Esophagus squamous epithelium (tissue), 5 donors: Measurements from ENCODE around the gene SAE1. TPM values are rescaled to one million over a fixed set of nuclear protein-coding genes. Genes with fewer than 3 reads are reported as not detected.

Experiments
- DNase-seq: peaks from one replicate; lab custom pipeline; 2025; lab: John Stamatoyannopoulos, UW
- H3K27ac ChIP-seq, 4 donors: fragments of 200-600 bp; sonication (generic); one replicate each; pipeline ENCODE4 v1.5.1; 2016 to 2019; ENCODE audit warnings: mild to moderate bottlenecking in 1 of 4
- H3K27me3 ChIP-seq, 4 donors: fragments of 200-600 bp; sonication (generic); 1 replicate in 3 of 4; 2 replicates in 1 of 4; pipeline versions ENCODE4 v1.5.1 to v1.6.0; 2017 to 2021; ENCODE audit warnings: antibody characterized with exemption in 1 of 4
- H3K36me3 ChIP-seq, 3 donors: fragments of 200-600 bp; sonication (generic); one replicate each; pipeline ENCODE4 v1.5.1; 2016 to 2019
- H3K4me1 ChIP-seq, 3 donors: fragments of 200-600 bp; sonication (generic); one replicate each; pipeline ENCODE4 v1.5.1; 2017 to 2019
- H3K4me3 ChIP-seq, 4 donors: fragments of 200-600 bp; sonication (generic); 1 replicate in 3 of 4; 2 replicates in 1 of 4; pipeline ENCODE4 v1.5.1; 2016 to 2019; ENCODE audit warnings: mild to moderate bottlenecking in 2 of 4, moderate library complexity in 1 of 4
- H3K9me3 ChIP-seq, 3 donors: fragments of 200-600 bp; sonication (generic); one replicate each; pipeline ENCODE4 v1.5.1; 2016 to 2019
- POLR2A ChIP-seq, 4 donors: fragments of 450-650 bp; IDR thresholded peaks; one replicate each; pipeline ENCODE4 v1.6.1; 2017; ENCODE audit warnings: antibody characterized with exemption in 4 of 4, mild to moderate bottlenecking in 4 of 4, moderate library complexity in 3 of 4
- WGBS, 2 donors: methylation state at CpG; one replicate each; pipeline ENCODE4 v1.1.5; 2018; 5-methylcytosine and 5-hydroxymethylcytosine counted together
- intact Hi-C: fragments of 100-400 bp; cut with DNase I; formaldehyde crosslinking; loops from one replicate; pipeline ENCODE4 v1.15.0; 2022
- total RNA-seq, 4 donors: library from RNA; depleted of rRNA; stranded (reverse); fragments of >200 nt; gene quantifications; one replicate each; pipeline ENCODE4 v1.1.0, GENCODE V29; 2016
- TF ChIP-seq, protein P1 (sequence below), 6 experiments: fragments of 450-650 bp in 4 of 6; fragments of 200-600 bp in 2 of 6; sonication (generic) in 2 of 6; IDR thresholded peaks; one replicate each; pipeline ENCODE4 v1.5.1; 2016 to 2019; ENCODE audit warnings: antibody characterized with exemption in 6 of 6, mild to moderate bottlenecking in 4 of 6, moderate library complexity in 4 of 6
- donor health status: DM: yes; HTN: yes; CAD: no.

The SAE1 gene
- total RNA-seq, 4 donors from 2014 or later: 31.8 to 73.5 (median 62.1) TPM

DNA sequence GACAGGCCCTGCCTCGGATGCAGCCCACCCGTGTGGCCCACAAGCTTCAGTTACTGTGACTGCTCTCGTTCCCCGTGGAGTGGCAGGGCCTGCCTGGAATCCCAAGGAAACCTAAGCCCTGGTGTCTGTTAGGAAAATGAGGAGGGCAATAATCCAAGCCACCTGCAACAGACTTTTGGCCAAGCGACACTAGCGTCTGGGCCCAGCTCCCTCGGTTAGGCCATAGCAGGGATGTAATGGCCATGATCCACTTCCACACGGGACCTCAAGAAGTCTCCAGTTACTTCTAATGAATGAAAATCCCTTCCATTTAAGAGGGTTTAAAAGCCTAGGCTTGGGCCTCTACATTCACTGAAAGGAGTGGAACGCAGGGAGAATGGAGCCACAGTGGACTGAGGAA, 26.0 kb upstream of the SAE1 start:
- no peaks in the 10 kb centered on the region for H3K9me3 ChIP-seq
- intact Hi-C loops: no loop called here
- no peak overlapping the region for H3K4me3 ChIP-seq
- no peak for TF ChIP-seq POLR2A (IDR thresholded peaks at IDR 0.05)
- TF ChIP-seq, protein P1, sequence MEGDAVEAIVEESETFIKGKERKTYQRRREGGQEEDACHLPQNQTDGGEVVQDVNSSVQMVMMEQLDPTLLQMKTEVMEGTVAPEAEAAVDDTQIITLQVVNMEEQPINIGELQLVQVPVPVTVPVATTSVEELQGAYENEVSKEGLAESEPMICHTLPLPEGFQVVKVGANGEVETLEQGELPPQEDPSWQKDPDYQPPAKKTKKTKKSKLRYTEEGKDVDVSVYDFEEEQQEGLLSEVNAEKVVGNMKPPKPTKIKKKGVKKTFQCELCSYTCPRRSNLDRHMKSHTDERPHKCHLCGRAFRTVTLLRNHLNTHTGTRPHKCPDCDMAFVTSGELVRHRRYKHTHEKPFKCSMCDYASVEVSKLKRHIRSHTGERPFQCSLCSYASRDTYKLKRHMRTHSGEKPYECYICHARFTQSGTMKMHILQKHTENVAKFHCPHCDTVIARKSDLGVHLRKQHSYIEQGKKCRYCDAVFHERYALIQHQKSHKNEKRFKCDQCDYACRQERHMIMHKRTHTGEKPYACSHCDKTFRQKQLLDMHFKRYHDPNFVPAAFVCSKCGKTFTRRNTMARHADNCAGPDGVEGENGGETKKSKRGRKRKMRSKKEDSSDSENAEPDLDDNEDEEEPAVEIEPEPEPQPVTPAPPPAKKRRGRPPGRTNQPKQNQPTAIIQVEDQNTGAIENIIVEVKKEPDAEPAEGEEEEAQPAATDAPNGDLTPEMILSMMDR (IDR thresholded peaks at IDR 0.05): no peak
- DNase-seq: no peak
- 87 to 90% methylated on average over 4 to 9 of the region's 9 CpGs for WGBS, 2 donors
- H3K27ac ChIP-seq: peak overlapping the region in 1 of 4 donors; percentile 100
- H3K36me3 ChIP-seq: peaks cover 0 to 13% (median 0%) of the 10 kb centered on the region in 3 donors
- H3K4me1 ChIP-seq: peaks cover 22 to 82% (median 40%) of the 10 kb centered on the region in 3 donors
- no peaks in the 10 kb centered on the region for H3K27me3 ChIP-seq

DNA sequence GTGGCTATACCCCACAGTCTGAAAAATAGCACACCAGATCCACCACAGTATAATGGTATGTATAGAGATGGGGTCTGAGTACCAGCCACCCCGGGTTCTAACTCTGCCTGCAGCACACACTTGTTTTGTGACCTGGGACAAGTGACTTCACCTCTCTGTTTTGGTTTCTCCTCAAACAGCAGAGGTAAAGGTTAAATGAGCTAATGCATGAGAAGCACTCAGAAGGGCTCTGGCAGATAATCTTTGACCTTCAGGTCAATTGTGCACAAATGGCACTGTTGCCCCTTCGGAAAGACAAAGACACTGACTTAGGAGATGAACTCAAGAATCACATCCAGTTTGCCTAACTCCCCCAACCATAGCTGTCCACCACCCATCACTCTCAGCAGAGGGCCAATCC, 24.8 kb upstream of the SAE1 start:
- TF ChIP-seq POLR2A (IDR thresholded peaks at IDR 0.05): no peak
- TF ChIP-seq, protein P1 (IDR thresholded peaks at IDR 0.05): no peak
- Histone ChIP-seq H3K9me3 (no peaks in the 10 kb centered on the region), H3K27ac (peak overlapping the region; percentile 86 to 100 (median 100)), H3K36me3 (peaks cover 0 to 13% (median 0%) of the 10 kb centered on the region in 3 donors), H3K4me1 (peaks cover 25 to 87% (median 40%) of the 10 kb centered on the region in 3 donors), H3K4me3 (no peak overlapping the region), H3K27me3 (no peaks in the 10 kb centered on the region)
- DNase-seq: no peak
- intact Hi-C loops: no loop called here
- 0 to 60% methylated on average over 1 to 2 of the region's 2 CpGs for whole genome bisulfite sequencing, 2 donors

DNA sequence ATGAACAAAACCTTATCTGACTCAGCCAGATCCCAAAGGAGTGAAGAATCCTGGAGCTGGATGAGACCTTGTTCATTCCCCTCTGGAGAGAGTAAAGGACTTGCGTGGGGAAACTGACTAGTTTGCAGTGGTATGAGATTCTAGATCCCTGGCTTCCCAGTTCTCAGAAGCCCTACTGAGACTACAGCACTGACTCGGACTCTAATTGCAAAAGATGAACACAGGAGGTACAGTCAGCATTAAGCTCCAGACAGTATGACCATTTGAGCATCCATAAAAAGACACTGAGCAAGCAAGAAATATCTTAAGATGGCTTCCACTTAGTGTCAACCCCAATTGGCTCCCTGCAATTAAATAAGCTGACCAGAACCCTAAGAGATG, 23.8 kb upstream of the SAE1 start:
- H3K4me1 ChIP-seq: peaks cover 25 to 78% (median 40%) of the 10 kb centered on the region in 3 donors
- DNase-seq: no peak
- H3K36me3 ChIP-seq: peaks cover 0 to 13% (median 0%) of the 10 kb centered on the region in 3 donors
- TF ChIP-seq, protein P1 (IDR thresholded peaks at IDR 0.05): no peak
- no peak for TF ChIP-seq POLR2A (IDR thresholded peaks at IDR 0.05)
- H3K27me3 ChIP-seq: no peaks in the 10 kb centered on the region
- H3K9me3 ChIP-seq: no peaks in the 10 kb centered on the region
- WGBS, 2 donors: 71 to 86% methylated on average over 2 of the region's 2 CpGs
- H3K27ac ChIP-seq: peak overlapping the region; percentile 86 to 100 (median 100)
- intact Hi-C loops: no loop called here
- H3K4me3 ChIP-seq: no peak overlapping the region

DNA sequence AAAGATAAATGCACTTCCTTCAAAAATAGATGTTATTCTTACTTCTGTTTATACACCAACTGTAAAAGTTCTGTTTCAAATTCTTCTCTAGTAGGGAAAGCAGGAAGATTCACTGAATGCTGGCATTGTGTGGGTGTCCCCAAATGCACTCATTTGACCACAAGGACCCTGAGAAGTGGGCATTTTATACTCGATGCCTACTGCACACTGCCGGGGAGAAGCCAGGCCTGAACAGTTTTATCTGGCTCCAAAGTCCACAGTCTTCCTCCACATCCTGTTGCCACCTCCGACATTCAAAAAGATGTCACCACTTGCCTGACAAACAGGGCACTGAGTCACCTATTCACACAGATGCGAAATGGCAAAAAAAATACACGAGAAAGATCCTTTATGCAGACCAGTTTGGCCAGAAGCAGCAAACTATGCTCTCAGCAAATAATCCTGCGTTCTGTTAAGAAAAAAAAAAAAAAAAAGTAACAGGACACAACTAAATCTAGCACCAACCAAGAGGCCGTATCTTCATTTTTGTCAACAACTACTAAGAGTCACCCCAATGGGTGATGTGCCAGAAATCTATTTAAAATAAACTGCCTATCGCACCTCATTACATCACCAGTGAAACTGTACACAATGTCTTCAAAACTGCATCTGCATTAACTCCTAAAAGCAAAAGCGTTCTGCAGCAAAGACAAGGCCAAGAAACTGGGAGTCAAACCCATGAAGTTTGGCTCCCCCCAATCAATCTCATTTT, 23.3 kb upstream of the SAE1 start:
- Histone ChIP-seq H3K27me3 (no peaks in the 10 kb centered on the region), H3K36me3 (peaks cover 0 to 13% (median 0%) of the 10 kb centered on the region in 3 donors), H3K4me3 (no peak overlapping the region), H3K9me3 (no peaks in the 10 kb centered on the region), H3K27ac (peak overlapping the region; percentile 86 to 100 (median 100)), H3K4me1 (peaks cover 25 to 73% (median 40%) of the 10 kb centered on the region in 3 donors)
- WGBS, 2 donors: 16 to 28% methylated on average over 8 to 9 of the region's 9 CpGs
- intact Hi-C loops: no loop called here
- DNase-seq: no peak
- TF ChIP-seq, protein P1 (IDR thresholded peaks at IDR 0.05): no peak
- TF ChIP-seq POLR2A (IDR thresholded peaks at IDR 0.05): no peak
